Measurements from ENCODE around the gene FLII.

DNA sequence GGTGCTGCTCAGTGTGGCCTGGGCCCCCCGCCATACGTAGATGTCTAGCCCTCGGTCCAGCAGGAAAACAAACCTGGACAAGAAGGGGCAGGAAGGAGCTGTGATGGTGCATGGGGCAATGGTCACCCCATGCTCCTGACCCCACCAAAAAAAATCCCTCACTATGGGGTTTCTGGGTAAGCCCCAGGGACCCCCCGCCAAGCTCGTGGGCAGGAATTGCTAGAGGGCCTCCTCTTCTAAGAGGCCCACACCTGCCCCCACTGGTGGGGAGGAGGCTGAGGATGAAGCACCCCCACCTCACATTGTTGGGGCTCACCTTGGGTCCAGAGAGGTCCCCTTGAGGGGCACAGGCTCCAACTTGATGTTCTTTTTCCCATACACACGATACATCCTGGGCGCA lies 9.7 kb downstream of the FLII start:
- TF ChIP-seq, protein P1, sequence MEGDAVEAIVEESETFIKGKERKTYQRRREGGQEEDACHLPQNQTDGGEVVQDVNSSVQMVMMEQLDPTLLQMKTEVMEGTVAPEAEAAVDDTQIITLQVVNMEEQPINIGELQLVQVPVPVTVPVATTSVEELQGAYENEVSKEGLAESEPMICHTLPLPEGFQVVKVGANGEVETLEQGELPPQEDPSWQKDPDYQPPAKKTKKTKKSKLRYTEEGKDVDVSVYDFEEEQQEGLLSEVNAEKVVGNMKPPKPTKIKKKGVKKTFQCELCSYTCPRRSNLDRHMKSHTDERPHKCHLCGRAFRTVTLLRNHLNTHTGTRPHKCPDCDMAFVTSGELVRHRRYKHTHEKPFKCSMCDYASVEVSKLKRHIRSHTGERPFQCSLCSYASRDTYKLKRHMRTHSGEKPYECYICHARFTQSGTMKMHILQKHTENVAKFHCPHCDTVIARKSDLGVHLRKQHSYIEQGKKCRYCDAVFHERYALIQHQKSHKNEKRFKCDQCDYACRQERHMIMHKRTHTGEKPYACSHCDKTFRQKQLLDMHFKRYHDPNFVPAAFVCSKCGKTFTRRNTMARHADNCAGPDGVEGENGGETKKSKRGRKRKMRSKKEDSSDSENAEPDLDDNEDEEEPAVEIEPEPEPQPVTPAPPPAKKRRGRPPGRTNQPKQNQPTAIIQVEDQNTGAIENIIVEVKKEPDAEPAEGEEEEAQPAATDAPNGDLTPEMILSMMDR (IDR thresholded peaks at IDR 0.05): no peak
- no peak for TF ChIP-seq POLR2A (IDR thresholded peaks at IDR 0.05)
